Endothelial cell (in vitro differentiated cells): Measurements from ENCODE around the gene PNMT. TPM values are rescaled to one million over a fixed set of nuclear protein-coding genes. Genes with fewer than 3 reads are reported as not detected.

Source experiments
- DNase-seq: peaks from one replicate; pipeline ENCODE4 v3.0.0; 2021; ENCODE audit warnings: low spot score
- H3K27ac Mint-ChIP-seq: one replicate; pipeline ENCODE4 v1.8.0; 2021; ENCODE audit warnings: mixed read lengths, inconsistent platforms; ENCODE audit not compliant: unreplicated experiment
- H3K27me3 Mint-ChIP-seq: one replicate; pipeline ENCODE4 v1.8.0; 2021; ENCODE audit warnings: mild to moderate bottlenecking, moderate library complexity, mixed read lengths, inconsistent platforms; ENCODE audit not compliant: unreplicated experiment
- H3K36me3 Mint-ChIP-seq: one replicate; pipeline ENCODE4 v1.8.0; 2021; ENCODE audit warnings: mild to moderate bottlenecking, low read depth, mixed read lengths, inconsistent platforms; ENCODE audit not compliant: unreplicated experiment
- H3K4me1 Mint-ChIP-seq: one replicate; pipeline ENCODE4 v1.8.0; 2021; ENCODE audit warnings: mild to moderate bottlenecking, mixed read lengths, inconsistent platforms; ENCODE audit not compliant: unreplicated experiment
- H3K4me3 Mint-ChIP-seq: one replicate; pipeline ENCODE4 v1.8.0; 2021; ENCODE audit warnings: mild to moderate bottlenecking, mixed read lengths, inconsistent platforms; ENCODE audit not compliant: unreplicated experiment
- H3K9me3 Mint-ChIP-seq: one replicate; pipeline ENCODE4 v1.8.0; 2021; ENCODE audit warnings: mixed read lengths, inconsistent platforms; ENCODE audit not compliant: unreplicated experiment
- CTCF ChIP-seq: fragments of 200-600 bp; sonication (generic); IDR thresholded peaks from one replicate; pipeline ENCODE4 v1.5.0; 2021; ENCODE audit warnings: antibody characterized with exemption; ENCODE audit not compliant: unreplicated experiment
- total RNA-seq: library from RNA; stranded (reverse); fragmentation: NEBNext Ultra II Directional; extraction: Animal tissue kit (Norgen Biotek cat#: 25700); gene quantifications from one replicate; pipeline ENCODE4 v1.2.1, GENCODE V29; 2021; ENCODE audit not compliant: unreplicated experiment

The PNMT gene
- total RNA-seq, 1 donor from 2014 or later = not detected

GRCh38 chr17:39622380-39623006 lies 45.8 kb upstream of the PNMT start:
- DNase-seq = no peak
- Mint-ChIP-seq H3K36me3 (no peaks in the 10 kb centered on the region), H3K27me3 (peaks cover 14% of the 10 kb centered on the region), H3K9me3 (no peaks in the 10 kb centered on the region), H3K4me3 (no peak overlapping the region), H3K4me1 (peaks cover 4% of the 10 kb centered on the region), H3K27ac (no peak overlapping the region)
- TF ChIP-seq CTCF = no peak

GRCh38 chr17:39623356-39623950 lies 44.8 kb upstream of the PNMT start:
- Mint-ChIP-seq H3K27me3 (peaks cover 15% of the 10 kb centered on the region), H3K4me3 (no peak overlapping the region), H3K4me1 (peaks cover 4% of the 10 kb centered on the region), H3K9me3 (no peaks in the 10 kb centered on the region), H3K36me3 (no peaks in the 10 kb centered on the region), H3K27ac (no peak overlapping the region)
- peak; percentile 92 for DNase-seq
- peak; percentile 93 for TF ChIP-seq CTCF

- Mint-ChIP-seq H3K27me3 (peaks cover 17% of the 10 kb centered on the region), H3K27ac (peak overlapping the region; percentile 25), H3K36me3 (no peaks in the 10 kb centered on the region), H3K4me3 (no peak overlapping the region), H3K4me1 (peaks cover 4% of the 10 kb centered on the region), H3K9me3 (no peaks in the 10 kb centered on the region)
- no peak for TF ChIP-seq CTCF
- DNase-seq = no peak
Observed at GRCh38 chr17:39624313-39624712, 43.9 kb upstream of the PNMT start.

- peaks cover 18% of the 10 kb centered on the region for H3K27me3 Mint-ChIP-seq
- no peaks in the 10 kb centered on the region for H3K9me3 Mint-ChIP-seq
- H3K4me3 Mint-ChIP-seq = peak overlapping the region; percentile 31
- no peak for TF ChIP-seq CTCF
- H3K4me1 Mint-ChIP-seq = peaks cover 4% of the 10 kb centered on the region
- no peak for DNase-seq
- H3K36me3 Mint-ChIP-seq = no peaks in the 10 kb centered on the region
- no peak overlapping the region for H3K27ac Mint-ChIP-seq
Observed at GRCh38 chr17:39625198-39625785, 43.0 kb upstream of the PNMT start.
